MV-4-11 (cell line): ENCODE measurements around the gene TNFSF12.

Source experiments
- DNase-seq: peaks from one replicate; lab custom pipeline; 2025; lab: John Stamatoyannopoulos, UW

Gene TNFSF12, protein sequence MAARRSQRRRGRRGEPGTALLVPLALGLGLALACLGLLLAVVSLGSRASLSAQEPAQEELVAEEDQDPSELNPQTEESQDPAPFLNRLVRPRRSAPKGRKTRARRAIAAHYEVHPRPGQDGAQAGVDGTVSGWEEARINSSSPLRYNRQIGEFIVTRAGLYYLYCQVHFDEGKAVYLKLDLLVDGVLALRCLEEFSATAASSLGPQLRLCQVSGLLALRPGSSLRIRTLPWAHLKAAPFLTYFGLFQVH

DNA sequence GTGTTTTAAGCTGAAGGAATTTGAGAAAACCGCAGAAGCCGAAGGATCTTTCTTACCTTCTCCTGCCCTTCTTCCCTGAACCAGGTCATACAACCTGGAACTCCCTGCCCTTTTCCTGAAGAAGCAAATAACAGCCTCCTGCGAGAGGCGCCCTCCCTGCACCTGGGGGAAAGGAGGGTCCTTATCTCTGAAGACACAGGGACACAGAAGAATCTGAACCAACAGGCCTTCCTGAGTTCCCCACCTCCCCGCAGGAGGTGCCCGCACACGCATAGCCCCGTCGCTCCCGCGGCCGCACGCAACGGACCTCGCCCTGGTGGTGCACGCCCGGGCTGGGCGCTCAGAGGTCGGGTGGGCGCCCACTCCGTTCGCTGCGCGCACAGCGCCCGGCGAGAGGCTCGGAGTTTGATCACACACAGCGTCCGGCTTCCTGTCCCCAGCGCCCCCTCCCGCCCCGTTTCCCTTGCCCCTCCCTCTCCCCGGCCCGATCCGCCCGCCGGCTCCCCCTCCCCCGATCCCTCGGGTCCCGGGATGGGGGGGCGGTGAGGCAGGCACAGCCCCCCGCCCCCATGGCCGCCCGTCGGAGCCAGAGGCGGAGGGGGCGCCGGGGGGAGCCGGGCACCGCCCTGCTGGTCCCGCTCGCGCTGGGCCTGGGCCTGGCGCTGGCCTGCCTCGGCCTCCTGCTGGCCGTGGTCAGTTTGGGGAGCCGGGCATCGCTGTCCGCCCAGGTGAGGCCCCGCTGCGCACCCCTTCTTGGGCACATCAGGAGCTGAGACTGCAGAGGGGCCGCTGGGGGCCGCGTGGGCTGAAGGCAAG lies at the start of gene TNFSF12:
TNFSF12 (plus strand) TSS at position 474 of the 816 bp plus-strand sequence; CDS start at position 570, 96 bp downstream.
- no peak for DNase-seq

DNA sequence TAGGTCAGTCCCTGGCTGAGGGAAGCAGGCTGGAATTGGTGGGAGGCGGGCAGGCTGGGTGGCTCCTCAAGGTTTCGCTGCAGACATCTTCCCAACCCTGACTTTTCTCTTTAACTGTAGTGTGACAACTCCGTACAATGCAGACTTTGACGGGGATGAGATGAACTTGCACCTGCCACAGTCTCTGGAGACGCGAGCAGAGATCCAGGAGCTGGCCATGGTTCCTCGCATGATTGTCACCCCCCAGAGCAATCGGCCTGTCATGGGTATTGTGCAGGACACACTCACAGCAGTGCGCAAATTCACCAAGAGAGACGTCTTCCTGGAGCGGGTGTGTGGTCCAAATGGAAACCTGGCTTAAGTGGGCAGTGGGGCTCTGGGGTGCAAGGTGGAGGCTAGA lies 49.7 kb upstream of the TNFSF12 start:
- DNase-seq: no peak

DNA sequence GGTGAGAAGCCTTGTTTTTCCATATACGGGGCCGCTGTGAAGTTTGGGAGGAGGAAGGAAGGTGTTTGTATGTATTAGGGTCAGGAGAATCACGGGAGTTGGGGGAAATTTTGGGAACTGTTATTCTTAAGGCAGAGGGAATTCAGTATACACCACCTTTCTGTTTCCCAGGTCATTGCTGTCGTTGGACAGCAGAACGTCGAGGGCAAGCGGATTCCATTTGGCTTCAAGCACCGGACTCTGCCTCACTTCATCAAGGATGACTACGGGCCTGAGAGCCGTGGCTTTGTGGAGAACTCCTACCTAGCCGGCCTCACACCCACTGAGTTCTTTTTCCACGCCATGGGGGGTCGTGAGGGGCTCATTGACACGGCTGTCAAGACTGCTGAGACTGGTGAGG lies 47.1 kb upstream of the TNFSF12 start:
- no peak for DNase-seq

- no peak for DNase-seq
Measured at GRCh38 chr17:7502171-7502847, 46.5 kb upstream of the TNFSF12 start.

- DNase-seq: no peak
Measured at GRCh38 chr17:7502987-7503386, 45.9 kb upstream of the TNFSF12 start.

GRCh38 chr17:7503521-7503920 lies 45.3 kb upstream of the TNFSF12 start:
- no peak for DNase-seq

DNA sequence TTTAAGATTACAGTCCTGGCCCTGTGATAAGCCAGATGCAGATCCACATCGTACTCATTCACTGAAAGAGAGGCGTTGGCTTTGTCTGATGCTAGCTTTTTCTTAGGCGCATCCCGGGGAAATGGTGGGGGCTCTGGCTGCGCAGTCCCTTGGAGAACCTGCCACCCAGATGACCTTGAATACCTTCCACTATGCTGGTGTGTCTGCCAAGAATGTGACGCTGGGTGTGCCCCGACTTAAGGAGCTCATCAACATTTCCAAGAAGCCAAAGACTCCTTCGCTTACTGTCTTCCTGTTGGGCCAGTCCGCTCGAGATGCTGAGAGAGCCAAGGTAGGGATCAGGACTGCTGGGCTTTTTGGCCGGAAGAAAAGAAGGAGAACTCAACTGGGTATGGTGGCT lies 40.7 kb upstream of the TNFSF12 start:
- DNase-seq: no peak

- no peak for DNase-seq
Measured at GRCh38 chr17:7508846-7509245, 40.0 kb upstream of the TNFSF12 start.

GRCh38 chr17:7509937-7510336 lies 38.9 kb upstream of the TNFSF12 start:
- DNase-seq: no peak

GRCh38 chr17:7511108-7511507 lies 37.8 kb upstream of the TNFSF12 start:
- no peak for DNase-seq

DNA sequence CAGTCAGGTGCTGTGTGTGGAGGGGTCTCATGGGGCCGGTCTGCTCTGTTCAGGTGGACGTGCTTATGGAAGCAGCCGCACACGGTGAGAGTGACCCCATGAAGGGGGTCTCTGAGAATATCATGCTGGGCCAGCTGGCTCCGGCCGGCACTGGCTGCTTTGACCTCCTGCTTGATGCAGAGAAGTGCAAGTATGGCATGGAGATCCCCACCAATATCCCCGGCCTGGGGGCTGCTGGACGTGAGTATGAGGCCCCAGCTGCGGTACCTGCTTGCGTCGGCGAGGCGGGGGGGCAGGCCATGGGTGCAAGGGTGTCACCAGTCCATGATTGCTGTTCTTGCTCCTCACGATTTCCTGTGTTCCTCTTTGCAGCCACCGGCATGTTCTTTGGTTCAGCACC lies 36.8 kb upstream of the TNFSF12 start:
- no peak for DNase-seq

DNA sequence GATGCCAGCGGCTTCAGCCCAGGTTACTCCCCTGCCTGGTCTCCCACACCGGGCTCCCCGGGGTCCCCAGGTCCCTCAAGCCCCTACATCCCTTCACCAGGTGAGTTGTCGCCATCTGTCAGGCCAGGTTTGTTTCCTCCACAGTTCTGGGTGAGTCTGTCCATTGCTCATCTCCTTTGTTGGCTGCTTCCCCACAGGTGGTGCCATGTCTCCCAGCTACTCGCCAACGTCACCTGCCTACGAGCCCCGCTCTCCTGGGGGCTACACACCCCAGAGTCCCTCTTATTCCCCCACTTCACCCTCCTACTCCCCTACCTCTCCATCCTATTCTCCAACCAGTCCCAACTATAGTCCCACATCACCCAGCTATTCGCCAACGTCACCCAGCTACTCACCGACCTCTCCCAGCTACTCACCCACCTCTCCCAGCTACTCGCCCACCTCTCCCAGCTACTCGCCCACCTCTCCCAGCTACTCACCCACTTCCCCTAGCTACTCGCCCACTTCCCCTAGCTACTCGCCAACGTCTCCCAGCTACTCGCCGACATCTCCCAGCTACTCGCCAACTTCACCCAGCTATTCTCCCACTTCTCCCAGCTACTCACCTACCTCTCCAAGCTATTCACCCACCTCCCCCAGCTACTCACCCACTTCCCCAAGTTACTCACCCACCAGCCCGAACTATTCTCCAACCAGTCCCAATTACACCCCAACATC lies 35.9 kb upstream of the TNFSF12 start:
- no peak for DNase-seq

GRCh38 chr17:7513850-7514419 lies 34.9 kb upstream of the TNFSF12 start:
- no peak for DNase-seq

- DNase-seq: peak; percentile 61
Measured at GRCh38 chr17:7515911-7516610, 32.8 kb upstream of the TNFSF12 start.

DNA sequence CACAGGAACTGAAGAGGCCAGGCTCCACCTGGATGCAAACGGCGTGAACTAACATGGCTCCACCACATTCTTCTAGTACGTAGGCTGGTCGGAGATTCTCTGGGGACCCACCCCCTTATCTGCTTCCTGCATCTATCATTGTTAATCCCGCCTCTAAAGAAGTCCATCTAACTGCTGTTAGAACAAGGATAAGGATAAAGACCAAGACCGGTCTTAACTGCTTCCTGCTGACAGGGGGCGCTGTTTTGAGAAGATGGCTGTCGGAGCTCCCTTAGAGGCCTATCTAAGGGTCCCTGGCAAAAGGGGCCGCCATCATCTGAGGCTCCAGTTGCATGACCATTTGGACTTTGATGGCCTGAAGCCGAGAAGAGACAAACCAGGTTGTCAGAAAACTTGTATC lies 25.8 kb upstream of the TNFSF12 start:
- peak; percentile 19 for DNase-seq

DNA sequence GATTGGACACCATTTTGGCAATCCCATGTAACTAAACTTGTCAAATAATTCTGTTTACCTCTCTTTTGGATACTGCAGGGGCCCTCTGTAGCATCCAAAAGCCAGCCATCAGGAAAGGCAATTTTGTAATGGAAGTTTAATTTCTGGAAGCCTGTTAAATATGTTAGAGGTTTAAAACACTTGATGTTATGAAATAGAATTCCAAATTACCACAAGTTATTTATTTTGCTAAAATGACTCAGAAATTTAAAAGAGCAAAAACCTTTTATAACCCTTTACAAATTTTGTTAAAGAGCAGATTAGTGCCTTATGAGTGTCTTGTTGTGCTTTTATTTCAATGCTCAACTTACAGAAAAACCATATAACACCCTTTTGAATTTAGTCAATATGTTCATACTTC lies 20.0 kb upstream of the TNFSF12 start:
- DNase-seq: no peak

GRCh38 chr17:7530023-7530900 lies 18.6 kb upstream of the TNFSF12 start:
- no peak for DNase-seq

DNA sequence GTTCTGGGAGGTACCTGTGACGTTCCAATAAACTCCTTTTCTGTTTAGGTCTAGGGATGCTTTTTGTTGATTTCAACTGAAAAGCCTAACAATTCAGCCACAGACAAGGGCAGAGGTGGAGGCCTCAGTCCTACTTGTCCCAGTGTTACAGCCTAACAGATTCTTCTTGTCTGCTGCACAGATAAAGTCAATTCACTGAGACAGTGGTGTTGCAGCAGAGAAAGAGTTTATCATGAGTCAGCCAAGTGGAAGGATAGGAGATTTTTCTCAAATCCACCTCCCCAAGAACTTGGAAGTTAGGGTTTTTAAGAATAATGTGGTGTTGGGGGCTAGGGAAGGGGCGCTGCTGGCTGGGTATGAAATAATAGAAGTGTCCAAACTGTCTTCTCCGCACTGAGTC lies 10.8 kb upstream of the TNFSF12 start:
- DNase-seq: no peak

DNA sequence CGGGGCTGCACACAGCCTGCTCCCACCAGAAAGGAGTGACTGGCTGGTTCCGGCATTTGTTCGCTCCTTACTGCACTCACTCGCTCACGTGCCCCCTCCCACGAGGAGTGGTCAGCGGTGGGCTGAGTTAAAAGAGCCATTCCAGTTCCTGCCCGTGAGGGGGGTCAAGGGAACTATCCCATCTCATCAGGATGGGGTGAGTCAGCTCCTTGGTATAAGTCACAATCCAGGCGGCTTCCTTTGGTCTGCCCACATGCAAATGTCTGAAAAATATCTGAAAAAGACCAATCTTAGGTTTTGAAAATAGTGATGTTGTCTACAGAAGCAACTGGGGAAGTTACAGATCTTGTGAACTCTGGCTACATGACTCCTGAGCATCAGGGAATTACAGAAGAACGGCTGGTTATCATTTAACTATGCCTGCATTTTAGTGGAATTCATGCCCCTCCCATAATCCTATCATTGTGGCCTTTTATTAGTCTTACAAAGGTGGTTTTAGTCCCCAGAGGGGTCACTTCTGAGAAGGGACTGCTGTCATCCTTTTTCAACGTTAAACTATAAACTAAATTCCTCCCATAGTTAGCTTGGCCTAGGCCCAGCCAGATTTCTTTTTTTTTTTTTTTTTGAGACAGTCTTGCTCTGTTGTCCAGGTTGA lies 9.8 kb upstream of the TNFSF12 start:
- DNase-seq: no peak

DNA sequence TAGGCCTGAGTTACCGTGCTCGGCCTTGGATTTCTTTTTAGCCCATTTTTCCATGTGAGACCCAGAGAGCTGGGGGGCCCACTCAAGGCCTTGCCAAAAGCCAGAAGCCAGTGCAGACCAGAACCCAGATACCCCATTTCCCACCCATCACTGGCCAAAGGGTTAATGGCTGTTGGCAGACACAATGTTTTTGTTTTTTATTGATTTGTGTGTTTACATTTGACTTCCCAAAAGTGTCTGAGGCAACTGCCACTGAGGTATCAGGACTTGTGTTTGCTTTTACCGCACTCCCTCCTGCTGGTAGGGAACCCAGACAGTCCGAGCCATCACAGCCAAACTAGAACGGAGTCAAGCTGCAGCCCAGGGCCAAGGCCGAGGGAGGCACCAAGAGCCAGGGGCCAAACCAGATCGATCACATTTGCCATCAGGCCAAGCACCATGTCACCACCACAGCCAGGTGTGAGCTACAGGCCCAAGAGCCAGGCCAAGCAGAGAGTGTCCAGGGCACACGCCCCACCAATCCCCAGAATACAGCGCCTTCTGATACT lies 7.7 kb upstream of the TNFSF12 start:
- DNase-seq: no peak
